Measurements from ENCODE around the gene JAG1.
"Not testable (repeated sequence)": the region's sequence is repeated elsewhere in the genome, so short reads cannot be mapped to it uniquely, and the experiment has no call there.

The JAG1 gene

DNA sequence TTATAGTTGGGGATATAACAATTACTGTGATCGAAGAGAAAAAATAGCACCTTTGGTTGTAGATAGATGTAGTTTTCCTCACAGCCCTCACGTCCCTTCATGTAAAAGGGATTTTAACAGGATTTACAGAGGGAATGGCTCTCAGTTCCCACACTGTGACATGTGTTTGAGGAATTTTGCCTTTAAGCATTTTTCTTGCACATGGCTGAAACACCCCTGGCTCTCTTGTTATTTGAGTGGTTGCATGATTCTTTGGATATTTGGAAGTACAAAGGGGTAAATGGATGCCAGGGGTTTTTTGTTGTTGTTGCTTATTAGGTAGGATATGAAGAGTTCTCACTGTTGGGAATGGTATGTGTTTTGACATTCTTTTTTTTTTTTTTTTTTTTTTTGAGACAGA, 48.2 kb downstream of the JAG1 start:
- H3K4me3 ChIP-seq (ENCODE audit: low read depth, low read length): no peak overlapping the region
- DNase-seq (ENCODE audit: low read depth): no peak

DNA sequence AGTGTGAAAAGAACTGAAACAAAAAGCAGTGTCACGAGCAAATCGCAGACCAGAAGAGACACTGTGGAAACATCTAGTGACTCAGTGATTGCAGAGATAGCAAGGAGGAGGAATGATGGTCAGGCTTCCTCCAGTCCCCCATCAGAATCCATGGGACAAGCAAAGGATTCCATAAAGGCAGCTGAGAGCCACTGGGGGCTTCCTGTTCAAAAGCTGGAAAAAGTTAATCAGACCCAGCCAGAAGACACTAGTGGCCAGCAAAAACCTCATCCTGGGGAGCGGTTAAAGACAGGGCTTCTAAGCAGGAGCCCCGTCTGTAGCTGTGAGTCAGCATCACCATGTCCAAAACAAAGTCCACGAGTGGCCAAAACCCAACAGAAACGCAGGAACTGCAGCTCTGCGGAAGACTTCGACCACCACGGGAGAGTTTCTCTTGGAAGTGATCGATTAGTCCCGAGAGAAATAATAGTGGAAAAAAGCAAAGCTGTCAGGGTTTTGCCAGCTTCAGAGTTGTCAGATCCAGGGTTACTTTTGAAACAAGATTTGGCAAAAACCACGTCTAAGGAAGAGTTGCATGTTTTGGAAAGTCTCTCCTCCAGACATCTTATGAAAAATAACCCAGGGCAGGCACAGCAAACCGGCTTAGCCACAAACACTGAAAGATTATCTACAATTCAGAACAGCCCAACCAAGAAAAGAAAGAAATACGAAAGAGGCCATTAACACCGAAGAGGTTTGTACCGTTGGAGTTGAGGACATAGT, 51.0 kb downstream of the JAG1 start:
- no peak for DNase-seq (ENCODE audit: low read depth)
- H3K4me3 ChIP-seq (ENCODE audit: low read depth, low read length): no peak overlapping the region

DNA sequence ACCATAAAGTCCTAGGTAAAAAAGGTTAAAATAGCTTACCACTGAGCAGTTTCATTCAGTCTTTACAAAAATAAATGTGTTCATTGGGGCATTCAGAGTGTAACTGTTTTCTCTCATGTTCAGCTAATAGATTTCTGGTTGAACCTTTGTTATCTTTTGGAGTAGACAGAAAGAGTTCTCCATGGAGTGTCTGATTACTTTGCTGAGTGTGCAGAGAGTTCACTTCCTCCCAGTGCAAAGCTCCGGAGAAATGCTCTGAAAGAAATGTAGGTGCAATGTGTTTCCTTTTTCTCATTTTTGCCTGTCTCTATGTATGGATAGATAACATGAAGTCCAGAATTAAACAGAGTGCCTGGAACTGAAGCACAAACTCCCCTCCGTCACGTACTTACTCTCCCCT, 52.6 kb downstream of the JAG1 start:
- no peak for DNase-seq (ENCODE audit: low read depth)
- H3K4me3 ChIP-seq (ENCODE audit: low read depth, low read length): no peak overlapping the region

DNA sequence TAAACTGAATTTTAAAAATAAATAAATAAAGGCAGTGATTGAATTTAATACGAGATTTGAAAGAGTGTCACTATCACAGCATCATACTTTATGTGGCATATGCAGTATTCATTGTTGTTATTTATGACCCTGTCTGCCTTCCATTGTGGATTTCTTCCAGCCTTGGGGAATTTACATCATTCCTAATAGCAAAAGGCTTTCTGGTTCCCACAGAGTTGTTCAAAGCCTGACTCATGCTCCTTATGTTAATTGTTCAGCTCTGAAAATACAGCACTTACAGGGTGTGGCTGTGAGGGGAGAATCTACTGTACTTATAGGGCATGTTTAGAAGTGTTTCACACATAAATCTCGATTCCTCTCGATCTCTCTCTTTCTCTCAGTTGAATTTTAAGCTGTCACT, 54.4 kb downstream of the JAG1 start:
- H3K4me3 ChIP-seq (ENCODE audit: low read depth, low read length): no peak overlapping the region
- peak; percentile 90 for DNase-seq (ENCODE audit: low read depth)

DNA sequence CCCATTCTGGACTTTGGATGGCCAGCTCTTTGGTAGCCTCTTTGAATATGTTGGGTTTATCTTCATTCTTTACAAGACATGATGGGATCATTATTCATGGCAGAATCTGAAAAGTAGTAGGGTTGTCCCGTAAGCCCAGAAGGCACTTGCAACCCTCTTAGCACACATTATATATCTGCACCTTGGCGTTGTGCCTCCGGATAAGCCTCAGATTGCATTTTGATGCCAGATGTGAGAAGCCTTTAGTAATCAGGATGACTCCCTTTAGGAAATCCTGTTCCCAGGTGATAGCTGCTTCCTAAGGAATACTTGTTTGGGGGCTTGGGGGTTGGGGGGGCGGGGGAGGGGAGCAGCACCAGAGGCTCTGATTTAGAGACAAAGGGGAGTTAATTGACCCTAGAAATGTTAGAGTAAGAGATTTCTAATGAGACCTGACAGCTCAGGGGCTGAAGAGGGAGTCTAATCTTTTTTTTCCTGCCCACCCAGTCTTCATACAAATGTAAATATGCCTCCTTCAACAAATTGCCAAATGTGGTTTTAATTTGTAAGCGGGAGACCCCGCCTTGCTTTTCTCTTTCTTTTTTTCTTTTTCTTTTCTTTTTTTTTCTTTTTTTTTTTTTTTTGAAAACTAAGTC, 55.1 kb downstream of the JAG1 start:
- DNase-seq (ENCODE audit: low read depth): no peak
- H3K4me3 ChIP-seq (ENCODE audit: low read depth, low read length): no peak overlapping the region

DNA sequence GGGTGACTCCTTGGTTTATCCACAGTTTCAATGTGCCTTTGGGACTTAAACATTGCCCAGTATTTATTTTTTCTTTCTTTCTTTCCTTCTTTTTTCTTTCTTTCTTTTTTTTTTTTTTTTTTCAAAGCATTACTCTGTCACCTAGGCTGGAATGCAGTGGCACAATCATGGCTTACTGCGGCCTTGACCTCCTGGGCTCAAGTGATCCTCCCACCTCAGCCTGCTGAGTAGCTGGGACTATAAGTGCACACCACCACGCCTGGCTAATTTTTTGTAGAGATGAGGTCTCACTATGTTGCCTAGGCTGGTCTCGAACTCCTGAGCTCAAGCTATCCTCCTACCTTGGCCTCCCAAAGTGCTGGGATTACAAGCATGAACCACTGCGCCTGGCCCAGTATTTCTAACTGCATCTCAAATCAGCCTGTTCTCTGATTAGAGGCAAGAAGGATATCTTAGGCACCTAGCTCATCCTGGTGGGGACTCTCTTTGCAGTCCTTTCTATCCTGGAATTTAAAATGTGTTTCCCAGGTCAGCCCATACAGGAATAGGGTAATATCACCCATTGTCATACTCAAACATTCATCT, 56.2 kb downstream of the JAG1 start:
- not testable (repeated sequence) for DNase-seq (ENCODE audit: low read depth); H3K4me3 ChIP-seq (ENCODE audit: low read depth, low read length)

DNA sequence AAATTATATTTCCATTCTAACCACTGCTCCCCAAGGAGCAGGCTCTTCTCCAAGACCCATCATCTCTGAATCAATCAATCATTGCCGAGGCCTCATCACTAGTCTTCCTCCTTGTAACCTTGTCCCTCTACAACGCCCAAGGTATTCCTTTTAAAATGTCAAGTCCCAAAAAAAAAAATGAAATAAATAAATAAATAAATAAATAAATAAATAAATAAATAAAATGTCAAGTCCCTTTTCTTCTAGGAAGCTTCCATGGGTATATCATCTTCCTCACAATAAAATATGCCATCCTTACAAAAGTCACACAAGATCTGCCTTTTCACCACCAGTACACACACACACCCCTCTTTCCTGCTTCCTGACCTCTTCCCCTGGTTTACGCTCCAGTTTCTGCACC, 57.6 kb downstream of the JAG1 start:
- DNase-seq (ENCODE audit: low read depth): no peak
- no peak overlapping the region for H3K4me3 ChIP-seq (ENCODE audit: low read depth, low read length)

DNA sequence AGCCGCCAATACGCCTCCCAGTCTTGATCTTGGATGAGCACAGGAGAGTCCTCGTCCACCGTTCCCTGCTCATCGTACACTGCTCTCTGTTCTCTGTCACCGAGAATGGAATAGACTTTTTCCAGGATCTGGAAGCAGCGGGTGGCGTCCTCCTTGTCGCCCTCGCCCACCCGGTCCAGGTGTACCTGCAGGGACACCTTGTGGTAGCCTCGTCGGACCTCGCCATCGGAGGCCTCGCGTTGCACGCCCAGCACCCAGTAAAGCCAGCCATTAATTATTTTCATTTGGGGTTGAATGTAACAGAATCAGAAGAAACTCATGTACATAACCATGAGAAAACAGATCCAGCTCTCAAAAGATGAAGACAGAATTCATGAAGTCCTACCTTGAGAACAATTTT, 59.9 kb downstream of the JAG1 start:
- H3K4me3 ChIP-seq (ENCODE audit: low read depth, low read length): no peak overlapping the region
- no peak for DNase-seq (ENCODE audit: low read depth)

DNA sequence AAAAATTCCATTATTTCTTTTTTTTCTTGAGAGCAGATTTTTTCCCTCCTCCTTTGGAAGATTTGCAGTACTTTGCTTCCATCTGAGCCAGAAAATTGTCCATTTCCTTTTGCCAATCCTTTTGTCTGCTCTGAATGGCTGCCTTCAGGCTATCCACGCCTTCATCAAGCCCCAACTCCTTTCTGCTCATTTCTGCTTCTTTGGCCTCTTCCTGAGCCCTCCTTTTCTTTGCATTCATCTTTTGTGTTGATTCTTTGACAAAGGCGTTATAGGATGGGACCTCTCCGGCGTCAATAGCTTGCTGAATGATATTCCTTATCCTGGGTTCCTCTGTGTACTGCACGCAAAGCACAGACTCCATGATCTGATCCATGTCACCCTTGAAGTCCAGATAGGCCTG, 60.4 kb downstream of the JAG1 start:
- DNase-seq (ENCODE audit: low read depth); H3K4me3 ChIP-seq (ENCODE audit: low read depth, low read length): not testable (repeated sequence)

DNA sequence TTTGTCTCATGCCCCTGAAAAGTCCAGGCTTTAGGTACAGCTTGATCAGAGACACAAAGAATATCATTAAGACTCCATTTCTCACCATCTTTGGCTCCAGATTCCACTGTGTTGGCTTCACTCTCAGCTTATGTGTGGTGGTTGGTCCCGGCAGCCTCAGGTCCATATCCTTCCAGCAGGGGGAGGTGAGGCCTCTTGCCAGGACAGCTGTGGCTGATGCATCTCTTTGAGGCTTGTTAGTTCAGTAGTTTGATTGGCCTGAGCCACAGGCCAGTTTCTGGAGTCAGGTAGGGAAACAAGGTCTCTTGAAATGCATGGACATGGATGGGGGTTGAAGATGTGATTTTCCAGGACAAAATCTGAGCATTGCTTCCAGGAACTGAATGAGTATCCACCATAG, 62.4 kb downstream of the JAG1 start:
- no peak overlapping the region for H3K4me3 ChIP-seq (ENCODE audit: low read depth, low read length)
- DNase-seq (ENCODE audit: low read depth): no peak

DNA sequence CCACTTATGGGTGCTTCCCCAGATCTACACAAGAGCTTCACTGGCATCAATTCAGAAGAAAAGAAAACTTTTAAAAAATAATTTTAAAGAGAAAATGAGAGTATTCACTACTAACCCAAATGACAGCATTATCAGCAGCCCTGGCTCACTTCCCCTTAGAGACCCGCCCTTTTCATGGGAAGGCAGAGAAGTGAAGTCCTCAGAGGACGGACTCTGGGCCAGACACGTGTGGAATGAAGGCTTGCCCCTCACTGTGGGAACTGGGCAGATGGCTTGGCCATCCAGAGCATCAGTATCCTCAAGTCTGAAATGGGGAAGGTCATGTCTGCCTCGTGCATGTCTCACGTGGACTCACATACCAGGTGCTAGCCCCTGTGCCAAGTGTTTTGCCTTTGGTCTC, 63.5 kb downstream of the JAG1 start:
- no peak overlapping the region for H3K4me3 ChIP-seq (ENCODE audit: low read depth, low read length)
- no peak for DNase-seq (ENCODE audit: low read depth)

DNA sequence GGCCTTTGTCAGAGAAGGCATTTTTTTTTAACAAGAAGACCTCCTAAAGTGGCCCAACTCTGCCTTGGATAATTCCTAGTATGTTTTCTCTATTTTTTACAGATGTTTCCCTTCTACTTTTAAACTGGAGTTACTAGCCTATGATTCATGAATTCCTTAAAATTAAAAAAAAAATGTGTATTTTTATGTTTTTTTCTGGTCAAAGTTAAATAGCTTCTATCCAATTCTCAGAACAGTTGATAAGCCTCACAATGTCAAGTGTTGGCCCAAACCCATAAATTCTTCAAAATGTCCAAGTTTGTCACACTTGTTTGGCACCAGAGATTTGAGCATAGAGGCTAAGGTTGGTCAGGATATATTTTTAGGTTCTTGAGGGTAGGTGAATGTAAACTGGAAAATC, 64.0 kb downstream of the JAG1 start:
- no peak for DNase-seq (ENCODE audit: low read depth)
- H3K4me3 ChIP-seq (ENCODE audit: low read depth, low read length): no peak overlapping the region

DNA sequence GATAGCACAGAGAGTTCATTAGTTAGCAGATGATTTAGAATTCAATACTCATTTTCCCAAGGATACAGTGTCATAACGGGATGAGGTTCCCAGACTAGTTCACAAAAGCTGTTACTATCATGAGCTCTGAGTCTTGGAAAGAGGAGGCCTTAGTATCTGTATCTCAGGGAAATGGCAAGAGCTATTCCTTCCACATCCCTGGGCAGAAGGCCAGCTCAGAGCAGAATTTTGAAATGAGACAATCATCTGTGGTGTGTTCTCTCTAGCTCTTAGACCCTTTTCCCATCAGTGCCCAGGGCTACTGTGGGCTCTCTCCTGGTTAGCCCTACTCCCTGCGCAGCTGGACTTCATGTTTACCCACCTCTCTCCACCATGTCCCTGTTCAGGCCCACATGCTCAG, 64.5 kb downstream of the JAG1 start:
- H3K4me3 ChIP-seq (ENCODE audit: low read depth, low read length): no peak overlapping the region
- DNase-seq (ENCODE audit: low read depth): peak; percentile 82

DNA sequence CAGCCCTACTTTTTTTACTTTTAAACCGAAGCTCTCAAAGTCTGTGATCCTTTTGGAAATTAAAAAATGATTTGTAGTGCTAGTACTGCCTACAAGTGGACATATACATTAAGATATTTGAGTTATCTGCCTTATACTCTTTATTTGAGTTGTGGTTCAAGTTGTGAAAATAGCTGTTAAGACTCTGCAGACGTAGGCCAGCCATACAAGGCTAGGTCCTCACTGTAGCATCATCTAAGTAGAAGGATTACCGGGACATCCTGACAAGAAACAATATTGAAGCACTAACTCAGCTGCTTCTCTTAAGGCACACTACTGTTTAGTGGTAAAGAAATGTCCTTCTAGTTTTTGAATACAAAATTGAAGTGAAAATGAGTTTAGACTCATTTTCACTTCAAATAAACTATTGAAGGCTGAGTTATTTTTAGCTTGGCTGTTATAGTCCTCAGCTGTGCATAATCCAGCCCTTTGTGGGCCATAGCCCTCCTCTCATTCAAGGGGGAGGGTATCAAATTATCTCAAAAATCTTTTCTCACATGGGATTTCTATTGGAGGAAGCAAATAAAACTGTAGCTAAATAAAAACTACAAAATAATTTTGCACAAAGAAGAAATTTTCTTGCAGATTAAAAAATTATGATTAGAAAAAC, 68.1 kb downstream of the JAG1 start:
- H3K4me3 ChIP-seq (ENCODE audit: low read depth, low read length): no peak overlapping the region
- DNase-seq (ENCODE audit: low read depth): no peak

DNA sequence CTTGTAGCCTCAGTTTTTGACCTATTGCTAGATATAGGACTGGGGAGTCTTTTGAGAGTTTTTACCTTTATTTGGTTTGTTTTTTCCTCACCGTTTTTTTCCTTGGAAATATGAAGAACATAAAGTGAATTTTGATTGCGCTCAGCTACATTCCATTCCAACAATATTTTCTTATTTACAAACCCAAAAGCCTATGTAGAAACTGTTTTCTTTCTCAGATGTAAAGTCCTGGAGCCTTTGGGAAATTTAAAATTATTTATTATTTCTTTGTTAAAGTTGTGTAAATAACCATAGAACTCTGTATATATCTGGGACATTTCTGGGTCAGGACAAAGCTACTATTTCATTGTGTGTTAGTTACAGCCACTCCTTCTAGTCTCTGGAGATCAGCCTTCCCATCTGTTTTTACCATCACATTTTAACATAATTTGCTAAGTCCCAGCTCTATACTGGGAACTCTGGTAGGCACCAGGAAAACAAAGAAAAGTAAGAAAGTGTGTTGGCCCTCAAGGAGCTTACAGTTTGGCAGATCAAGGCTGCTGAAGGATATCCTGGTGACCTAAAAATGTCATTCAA, 68.8 kb downstream of the JAG1 start:
- H3K4me3 ChIP-seq (ENCODE audit: low read depth, low read length): no peak overlapping the region
- DNase-seq (ENCODE audit: low read depth): no peak

DNA sequence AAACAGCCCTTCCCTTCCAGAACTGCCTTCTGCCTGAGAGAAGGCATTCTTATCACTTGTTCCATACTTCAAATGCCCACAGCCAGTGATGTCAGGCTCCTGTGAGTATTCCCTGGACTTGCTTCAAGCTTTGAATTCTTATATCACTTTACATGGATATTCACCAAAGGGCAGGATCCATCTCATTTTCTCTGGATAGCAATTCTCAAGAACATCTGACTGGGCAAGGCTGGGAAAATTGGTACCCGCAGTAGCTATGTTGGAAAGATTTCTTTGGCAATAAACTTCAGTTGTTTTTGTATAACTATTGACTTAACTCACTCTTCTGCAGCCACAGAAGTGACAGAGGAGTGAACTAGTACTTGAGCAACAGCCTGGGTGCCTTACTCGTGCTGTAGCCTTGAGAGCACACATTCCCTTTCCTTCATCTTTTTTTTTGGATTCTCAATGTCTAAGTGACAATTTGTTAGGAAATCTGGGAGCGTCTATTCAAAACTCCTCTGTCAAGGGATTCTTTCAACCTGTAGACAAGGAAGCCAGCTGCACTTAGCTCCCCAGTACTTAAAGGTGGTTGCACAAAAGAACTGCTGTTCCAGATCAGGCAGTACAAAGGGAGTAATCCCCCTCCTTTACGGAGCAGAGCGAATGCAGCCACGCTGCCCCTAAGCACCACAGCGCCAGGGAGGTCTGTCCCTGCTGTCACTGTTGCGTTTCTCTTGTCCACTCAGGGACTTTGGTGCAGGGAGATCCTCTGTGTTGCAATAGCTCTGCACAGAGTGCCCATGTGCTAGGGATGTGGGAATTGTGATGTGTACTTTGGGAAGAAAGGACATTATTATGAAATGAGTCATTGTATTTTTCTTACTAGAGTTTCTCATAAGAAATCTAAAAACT, 69.6 kb downstream of the JAG1 start:
- DNase-seq (ENCODE audit: low read depth): peak; percentile 87

DNA sequence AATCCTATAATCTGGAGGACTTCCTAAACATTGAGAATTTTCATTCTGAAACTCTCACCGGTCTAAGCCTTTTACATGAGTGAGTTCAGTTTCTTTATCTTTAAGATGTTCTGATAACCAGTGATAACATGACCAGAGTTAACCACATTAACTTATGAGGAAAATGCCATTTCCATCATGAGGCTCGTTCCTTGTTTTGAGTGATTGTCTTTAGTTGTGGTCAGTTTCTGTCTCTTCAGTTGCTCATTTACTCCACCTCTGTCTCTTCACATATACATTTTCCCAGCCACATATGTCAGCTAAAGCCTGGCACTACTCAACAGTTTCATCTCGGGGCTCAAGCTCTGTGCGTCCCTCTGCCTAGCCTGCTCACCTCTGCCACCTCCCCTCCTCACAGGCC, 70.4 kb downstream of the JAG1 start:
- DNase-seq (ENCODE audit: low read depth): no peak
- no peak overlapping the region for H3K4me3 ChIP-seq (ENCODE audit: low read depth, low read length)

More for the DNA sequence above, 69.6 kb downstream of the JAG1 start:
- H3K4me3 ChIP-seq (ENCODE audit: low read depth, low read length): peak overlapping the region; percentile 17

DNA sequence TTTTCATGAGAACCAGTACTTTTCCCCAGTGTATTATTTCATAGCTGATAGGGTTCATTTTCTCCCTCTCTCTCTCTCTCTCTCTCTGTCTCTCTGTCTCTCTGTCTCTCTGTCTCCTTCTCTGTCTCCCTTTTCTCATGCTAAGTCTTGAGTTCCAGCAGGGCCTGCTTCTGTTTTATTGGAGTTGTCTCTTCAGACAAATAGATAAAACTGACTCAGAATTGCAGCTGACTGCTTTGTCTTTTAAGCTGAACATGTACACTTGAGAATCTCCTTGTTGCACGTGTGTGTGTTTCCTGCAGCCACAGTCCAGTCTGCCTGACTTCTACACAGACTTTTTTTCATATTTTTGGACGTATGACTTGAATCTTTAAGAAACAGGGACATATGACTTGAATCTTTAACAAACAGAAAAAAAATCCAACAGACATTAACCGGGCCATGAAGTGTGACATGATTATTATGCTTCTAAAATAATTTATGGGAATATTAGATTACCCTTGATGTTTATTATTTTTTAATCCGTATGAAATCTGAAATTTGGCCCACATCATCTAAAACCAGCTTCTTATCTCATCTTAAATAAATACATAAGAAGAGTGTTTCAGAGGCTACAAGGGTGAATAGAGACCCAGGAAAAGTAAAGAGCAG, 71.5 kb downstream of the JAG1 start:
- no peak overlapping the region for H3K4me3 ChIP-seq (ENCODE audit: low read depth, low read length)
- DNase-seq (ENCODE audit: low read depth): no peak

DNA sequence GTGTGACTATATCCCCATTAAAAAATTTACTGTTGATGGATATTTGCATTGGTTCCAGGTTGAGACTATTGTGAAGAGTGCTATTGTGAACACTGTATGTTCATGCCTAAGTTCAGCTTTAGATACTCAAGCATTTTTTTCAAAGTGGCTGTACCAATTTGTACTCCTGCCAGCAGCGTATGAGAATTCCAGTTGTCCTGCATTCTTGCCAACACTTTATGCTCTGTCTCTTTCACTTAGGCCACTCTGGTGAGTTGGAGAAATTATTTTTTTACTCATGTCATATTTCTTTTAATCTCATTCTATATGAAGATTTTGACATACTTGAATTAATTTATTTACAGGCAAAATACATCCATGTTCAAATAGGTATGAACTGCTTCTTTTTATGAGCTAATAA, 76.2 kb downstream of the JAG1 start:
- no peak for DNase-seq (ENCODE audit: low read depth)
- H3K4me3 ChIP-seq (ENCODE audit: low read depth, low read length): no peak overlapping the region
